HL-60 (cell line): ENCODE data around the gene CPPED1.

Experiments used
- DNase-seq, 2 experiments: peaks; one replicate each; pipeline ENCODE4 v3.0.0-alpha.2; 2010 to 2020; ENCODE audit warnings: low read depth in 1 of 2, low spot score in 1 of 2
- H3K27ac ChIP-seq: fragments of 250-450 bp; sonication (Bioruptor Pico); replicated peaks from 2 replicates; pipeline ENCODE4 v1.5.1; 2020; ENCODE audit warnings: mild to moderate bottlenecking, moderate library complexity
- H3K27me3 ChIP-seq: fragments of 250-450 bp; sonication (Bioruptor Pico); 2 replicates; pipeline ENCODE4 v1.5.1; 2021; ENCODE audit warnings: mild to moderate bottlenecking, moderate library complexity; ENCODE audit not compliant: insufficient read depth, poor library complexity, severe bottlenecking
- H3K4me3 ChIP-seq: replicated peaks from 2 replicates; pipeline ENCODE4 v1.5.1; 2011; ENCODE audit warnings: mild to moderate bottlenecking, control low read depth, low read length; ENCODE audit not compliant: insufficient read depth
- GABPA ChIP-seq: IDR thresholded peaks from 2 replicates; pipeline ENCODE4 v1.6.1; 2012; ENCODE audit warnings: low read depth
- POLR2AphosphoS5 ChIP-seq: IDR thresholded peaks from 2 replicates; pipeline ENCODE4 v1.6.1; 2012; ENCODE audit warnings: low read depth
- SPI1 ChIP-seq: IDR thresholded peaks from 2 replicates; pipeline ENCODE4 v1.6.1; 2012; ENCODE audit warnings: low read depth, mild to moderate bottlenecking, borderline replicate concordance
- TF ChIP-seq, protein P1 (sequence below): IDR thresholded peaks from one replicate; pipeline ENCODE4 v1.5.1; 2011; ENCODE audit warnings: low read length, control low read depth, inconsistent platforms; ENCODE audit not compliant: insufficient read depth
- TF ChIP-seq, protein P2 (sequence below): IDR thresholded peaks from 2 replicates; pipeline ENCODE4 v1.6.1; 2012; ENCODE audit warnings: low read depth; ENCODE audit not compliant: insufficient replicate concordance

CPPED1 gene

DNA sequence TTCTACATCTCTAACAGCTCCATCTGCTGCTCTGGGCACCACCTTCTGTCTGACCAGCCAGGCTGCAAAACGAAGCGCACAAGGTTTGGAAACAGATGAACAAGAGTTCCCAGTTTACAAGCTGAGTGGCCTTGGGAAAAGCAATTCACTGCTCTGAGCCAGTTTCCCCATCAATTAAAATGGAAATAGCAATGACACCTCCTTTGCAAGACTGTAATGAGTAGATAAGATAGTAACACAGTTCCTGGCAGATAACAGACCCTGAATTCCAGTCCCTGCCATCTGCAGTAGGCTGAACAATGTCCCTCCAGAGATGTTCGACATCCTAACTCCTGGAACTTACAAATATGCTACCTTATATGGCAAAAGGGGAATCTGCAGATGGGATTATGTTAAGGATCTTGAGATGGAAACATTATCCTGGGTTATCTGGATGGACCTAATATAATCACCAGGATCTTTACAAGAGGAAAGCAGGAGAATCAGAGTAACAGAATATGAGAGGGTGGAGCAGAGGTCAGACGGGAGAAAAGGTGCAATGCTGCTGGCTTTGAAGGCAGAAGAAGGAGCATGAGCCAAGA lies 27.9 kb downstream of the CPPED1 start:
- Histone ChIP-seq H3K27ac (no peak overlapping the region), H3K27me3 (no peaks in the 10 kb centered on the region), H3K4me3 (no peak overlapping the region)
- DNase-seq = no peak
- TF ChIP-seq GABPA = no peak
- TF ChIP-seq, protein P1, sequence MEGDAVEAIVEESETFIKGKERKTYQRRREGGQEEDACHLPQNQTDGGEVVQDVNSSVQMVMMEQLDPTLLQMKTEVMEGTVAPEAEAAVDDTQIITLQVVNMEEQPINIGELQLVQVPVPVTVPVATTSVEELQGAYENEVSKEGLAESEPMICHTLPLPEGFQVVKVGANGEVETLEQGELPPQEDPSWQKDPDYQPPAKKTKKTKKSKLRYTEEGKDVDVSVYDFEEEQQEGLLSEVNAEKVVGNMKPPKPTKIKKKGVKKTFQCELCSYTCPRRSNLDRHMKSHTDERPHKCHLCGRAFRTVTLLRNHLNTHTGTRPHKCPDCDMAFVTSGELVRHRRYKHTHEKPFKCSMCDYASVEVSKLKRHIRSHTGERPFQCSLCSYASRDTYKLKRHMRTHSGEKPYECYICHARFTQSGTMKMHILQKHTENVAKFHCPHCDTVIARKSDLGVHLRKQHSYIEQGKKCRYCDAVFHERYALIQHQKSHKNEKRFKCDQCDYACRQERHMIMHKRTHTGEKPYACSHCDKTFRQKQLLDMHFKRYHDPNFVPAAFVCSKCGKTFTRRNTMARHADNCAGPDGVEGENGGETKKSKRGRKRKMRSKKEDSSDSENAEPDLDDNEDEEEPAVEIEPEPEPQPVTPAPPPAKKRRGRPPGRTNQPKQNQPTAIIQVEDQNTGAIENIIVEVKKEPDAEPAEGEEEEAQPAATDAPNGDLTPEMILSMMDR = no peak
- no peak for TF ChIP-seq POLR2AphosphoS5
- TF ChIP-seq, protein P2, sequence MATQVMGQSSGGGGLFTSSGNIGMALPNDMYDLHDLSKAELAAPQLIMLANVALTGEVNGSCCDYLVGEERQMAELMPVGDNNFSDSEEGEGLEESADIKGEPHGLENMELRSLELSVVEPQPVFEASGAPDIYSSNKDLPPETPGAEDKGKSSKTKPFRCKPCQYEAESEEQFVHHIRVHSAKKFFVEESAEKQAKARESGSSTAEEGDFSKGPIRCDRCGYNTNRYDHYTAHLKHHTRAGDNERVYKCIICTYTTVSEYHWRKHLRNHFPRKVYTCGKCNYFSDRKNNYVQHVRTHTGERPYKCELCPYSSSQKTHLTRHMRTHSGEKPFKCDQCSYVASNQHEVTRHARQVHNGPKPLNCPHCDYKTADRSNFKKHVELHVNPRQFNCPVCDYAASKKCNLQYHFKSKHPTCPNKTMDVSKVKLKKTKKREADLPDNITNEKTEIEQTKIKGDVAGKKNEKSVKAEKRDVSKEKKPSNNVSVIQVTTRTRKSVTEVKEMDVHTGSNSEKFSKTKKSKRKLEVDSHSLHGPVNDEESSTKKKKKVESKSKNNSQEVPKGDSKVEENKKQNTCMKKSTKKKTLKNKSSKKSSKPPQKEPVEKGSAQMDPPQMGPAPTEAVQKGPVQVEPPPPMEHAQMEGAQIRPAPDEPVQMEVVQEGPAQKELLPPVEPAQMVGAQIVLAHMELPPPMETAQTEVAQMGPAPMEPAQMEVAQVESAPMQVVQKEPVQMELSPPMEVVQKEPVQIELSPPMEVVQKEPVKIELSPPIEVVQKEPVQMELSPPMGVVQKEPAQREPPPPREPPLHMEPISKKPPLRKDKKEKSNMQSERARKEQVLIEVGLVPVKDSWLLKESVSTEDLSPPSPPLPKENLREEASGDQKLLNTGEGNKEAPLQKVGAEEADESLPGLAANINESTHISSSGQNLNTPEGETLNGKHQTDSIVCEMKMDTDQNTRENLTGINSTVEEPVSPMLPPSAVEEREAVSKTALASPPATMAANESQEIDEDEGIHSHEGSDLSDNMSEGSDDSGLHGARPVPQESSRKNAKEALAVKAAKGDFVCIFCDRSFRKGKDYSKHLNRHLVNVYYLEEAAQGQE = no peak
- TF ChIP-seq SPI1 = no peak

DNA sequence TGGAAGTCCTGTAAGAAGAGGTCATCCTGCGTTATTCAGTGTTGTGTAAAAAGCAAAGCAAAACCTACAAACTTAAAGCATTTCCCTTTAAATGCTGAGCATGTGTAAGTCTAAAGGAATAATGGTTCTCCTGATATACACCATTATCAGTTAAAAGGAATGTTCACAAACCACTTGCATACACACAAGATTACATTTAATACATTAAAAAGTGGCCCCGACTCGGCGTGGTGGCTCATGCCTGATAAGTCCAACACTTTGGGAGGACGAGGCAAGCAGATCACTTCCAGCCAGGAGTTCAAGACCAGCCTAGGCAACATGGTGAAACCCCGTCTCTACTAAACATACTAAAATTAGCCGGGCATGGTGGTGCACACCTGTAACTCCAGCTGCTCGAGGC lies 30.5 kb downstream of the CPPED1 start:
- no peak for TF ChIP-seq GABPA
- TF ChIP-seq, protein P1 = no peak
- TF ChIP-seq, protein P2 = no peak
- TF ChIP-seq POLR2AphosphoS5 = no peak
- TF ChIP-seq SPI1 = no peak
- Histone ChIP-seq H3K27ac (no peak overlapping the region), H3K4me3 (no peak overlapping the region)

DNA sequence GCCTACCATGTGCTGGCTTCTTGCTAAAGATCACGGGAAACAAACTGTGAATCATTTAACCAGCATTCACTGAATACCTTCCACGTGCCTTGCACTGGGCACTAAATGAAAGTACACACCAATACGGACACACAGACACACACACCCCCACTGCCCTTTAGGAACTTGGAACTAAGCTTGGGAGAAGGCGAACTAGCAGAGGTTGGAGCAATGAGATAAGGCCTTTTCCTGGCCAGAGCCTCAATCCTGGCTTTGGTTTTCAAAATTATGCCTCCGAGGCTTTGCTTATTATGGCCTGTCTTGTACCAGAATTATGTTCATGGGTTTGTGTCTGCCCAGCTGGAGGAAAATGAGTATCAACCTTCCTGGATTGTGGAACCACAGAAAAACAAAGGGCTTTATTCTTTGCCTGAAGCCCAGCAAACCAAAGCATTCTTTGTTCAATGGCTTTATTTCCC lies 32.3 kb downstream of the CPPED1 start:
- Histone ChIP-seq H3K4me3 (no peak overlapping the region), H3K27ac (no peak overlapping the region), H3K27me3 (no peaks in the 10 kb centered on the region)
- DNase-seq = no peak
- TF ChIP-seq GABPA (no peak), POLR2AphosphoS5 (no peak)

More for the DNA sequence above, 30.5 kb downstream of the CPPED1 start:
- no peak for DNase-seq
- H3K27me3 ChIP-seq = no peaks in the 10 kb centered on the region

DNA sequence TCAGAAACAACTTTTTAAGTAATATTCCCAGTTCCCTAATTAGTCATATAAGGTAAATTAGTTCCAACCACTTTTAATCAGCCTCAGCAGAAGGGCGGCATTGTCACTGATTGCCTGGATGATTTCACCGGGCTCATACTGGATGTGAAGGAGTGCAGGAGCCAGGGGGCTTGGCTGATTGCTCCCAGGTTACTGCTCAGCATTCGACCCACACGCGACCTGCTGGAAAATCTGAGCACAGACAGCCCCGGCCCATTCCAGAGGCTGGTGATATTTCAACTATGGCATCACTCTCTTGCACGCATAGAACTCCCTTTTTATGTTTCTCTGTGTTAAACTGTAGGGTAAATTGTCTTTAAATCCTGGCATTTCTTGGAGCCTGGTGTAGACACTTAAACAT lies 34.2 kb downstream of the CPPED1 start:
- DNase-seq = no peak
- Histone ChIP-seq H3K4me3 (no peak overlapping the region), H3K27me3 (no peaks in the 10 kb centered on the region), H3K27ac (no peak overlapping the region)
- TF ChIP-seq GABPA (no peak), POLR2AphosphoS5 (no peak), SPI1 (no peak)
- TF ChIP-seq, protein P2 = no peak
- TF ChIP-seq, protein P1 = no peak
